T follicular helper cell (primary cell): Measurements from ENCODE around the gene RBFOX2.
"Not testable (repeated sequence)": the region's sequence is repeated elsewhere in the genome, so short reads cannot be mapped to it uniquely, and the experiment has no call there.

Experiments used
- DNase-seq: peaks from one replicate; pipeline ENCODE4 v3.0.0-alpha.2; 2020; ENCODE audit warnings: low read depth
- total RNA-seq, 2 experiments: gene quantifications; one replicate each; lab custom pipeline; 2026; lab: John Stamatoyannopoulos, UW

RBFOX2 gene
- total RNA-seq = 6.5 to 10.3 reads per million in 2 experiments

DNA sequence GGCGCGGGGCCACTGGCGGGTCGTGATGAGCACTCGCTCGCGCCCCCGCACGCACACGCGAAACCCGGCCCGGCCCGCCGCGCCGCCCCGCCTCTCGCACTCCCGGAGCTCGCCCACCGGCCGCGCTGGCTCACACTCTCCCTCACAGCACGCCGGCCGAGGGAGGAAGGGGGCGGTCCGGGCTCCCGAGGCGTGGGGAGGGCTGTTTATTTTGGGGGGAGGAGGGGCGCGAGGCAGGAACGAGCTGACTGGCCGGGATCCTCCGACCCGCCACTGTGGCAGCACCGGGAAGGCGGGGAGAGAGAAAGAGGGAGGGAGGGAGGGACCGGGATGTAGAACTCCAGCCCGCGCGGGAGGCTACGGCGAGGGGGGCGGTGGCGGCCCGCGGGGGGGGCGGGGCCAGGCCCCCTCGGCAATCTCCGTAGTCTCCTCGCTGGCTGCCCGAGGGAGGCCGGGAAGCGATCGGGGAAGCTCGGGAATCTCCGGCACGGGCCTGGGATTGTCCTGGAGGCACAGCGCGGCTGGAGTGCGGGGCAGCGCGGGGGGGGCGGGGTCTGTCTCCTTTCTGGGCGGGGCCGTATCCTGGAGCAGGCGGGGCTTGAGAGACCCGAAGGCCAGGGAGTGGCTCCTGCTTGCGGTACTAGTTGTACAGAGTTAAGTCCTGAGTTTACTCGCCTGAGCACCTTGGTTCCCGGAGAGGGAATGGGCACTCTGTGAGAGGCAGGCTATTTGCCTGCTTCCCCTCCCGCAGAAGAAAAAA is at the start of gene RBFOX2:
TSS of gene RBFOX2 (minus strand) at position 179 of the 760 bp plus-strand sequence. CDS start 399 bp downstream, outside the sequence.
- peak; percentile 45 for DNase-seq

- DNase-seq = no peak
Observed at GRCh38 chr22:36077271-36077670, 48.6 kb upstream of the RBFOX2 start.

DNA sequence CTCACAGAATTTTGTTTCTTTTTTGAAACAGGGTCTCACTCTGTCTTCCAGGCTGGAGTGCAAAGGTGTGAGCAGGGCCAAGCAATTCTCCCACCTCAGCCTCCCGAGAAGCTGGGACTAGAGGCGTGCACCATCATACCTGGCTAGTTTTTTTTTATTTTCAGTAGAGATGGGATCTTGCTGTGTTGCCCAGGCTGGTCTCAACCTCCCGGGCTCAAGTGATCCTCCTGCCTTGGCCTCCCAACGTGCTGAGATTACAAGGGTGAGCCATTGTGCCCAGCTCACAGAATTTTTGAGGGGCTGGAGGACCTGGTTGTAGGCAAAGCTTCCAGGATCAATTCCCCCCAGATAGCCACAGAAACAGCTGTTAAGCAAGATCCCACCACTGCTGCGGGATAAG is 47.1 kb upstream of the RBFOX2 start:
- DNase-seq = no peak

DNA sequence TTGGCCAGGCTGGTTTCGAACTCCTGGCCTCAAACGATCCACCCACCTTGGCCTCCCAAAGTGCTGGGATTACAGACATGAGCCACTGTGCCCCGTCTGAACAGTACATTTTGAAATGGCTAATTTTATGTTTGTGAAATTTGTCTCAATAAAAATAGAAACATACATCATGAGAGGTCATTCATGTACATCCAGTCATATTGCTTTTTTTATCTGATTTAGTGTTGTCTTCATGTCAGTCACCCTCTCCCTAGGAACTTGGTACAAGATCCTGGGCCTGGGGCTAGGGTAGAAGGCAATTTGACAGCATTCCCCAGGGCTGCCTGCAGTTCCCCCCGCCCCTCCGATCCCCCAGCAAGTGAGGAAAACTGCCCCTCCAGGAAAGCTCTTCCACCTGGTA is 46.6 kb upstream of the RBFOX2 start:
- DNase-seq = no peak

- DNase-seq = no peak
Observed at GRCh38 chr22:36073476-36073875, 44.9 kb upstream of the RBFOX2 start.

GRCh38 chr22:36070645-36071044 is 42.0 kb upstream of the RBFOX2 start:
- DNase-seq = not testable (repeated sequence)

DNA sequence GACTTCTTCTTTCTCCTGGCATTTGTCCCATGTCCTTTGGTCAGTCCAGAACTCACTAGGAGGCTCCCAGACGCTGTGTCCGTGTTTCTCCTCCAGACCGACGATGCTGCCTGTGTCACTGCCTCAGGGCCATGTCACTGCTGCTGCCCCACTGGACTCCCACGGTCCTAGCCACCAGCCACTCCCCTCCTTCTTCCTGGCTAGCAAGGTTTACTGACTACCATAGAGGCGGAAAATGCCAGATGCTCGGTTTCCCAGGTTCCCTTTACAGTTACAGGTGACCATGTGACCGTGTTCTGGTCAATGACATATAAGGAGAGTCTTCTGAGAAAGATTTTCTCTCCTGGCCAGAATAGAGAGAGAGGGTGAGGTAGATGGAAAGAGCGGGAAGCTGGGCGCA is 40.7 kb upstream of the RBFOX2 start:
- no peak for DNase-seq

- DNase-seq = no peak
Observed at GRCh38 chr22:36068776-36069344, 40.2 kb upstream of the RBFOX2 start.

GRCh38 chr22:36067235-36067558 is 38.6 kb upstream of the RBFOX2 start:
- no peak for DNase-seq

GRCh38 chr22:36065775-36066544 is 37.3 kb upstream of the RBFOX2 start:
- DNase-seq = peak; percentile 34

DNA sequence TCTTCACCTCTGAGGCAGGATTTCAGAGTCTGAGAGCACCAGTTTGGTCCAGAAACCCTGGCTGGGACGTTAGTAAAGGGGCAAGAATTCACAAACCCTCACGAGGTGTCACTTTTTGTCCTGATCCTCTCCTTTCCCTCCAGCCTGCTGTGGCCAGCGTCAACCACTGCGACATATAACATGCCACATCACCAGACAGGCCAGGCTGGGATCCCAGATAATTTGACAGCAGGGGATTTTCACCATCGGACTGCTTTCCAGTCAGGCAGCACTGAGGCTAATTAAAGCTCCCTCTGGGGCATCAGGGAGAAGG is 36.8 kb upstream of the RBFOX2 start:
- no peak for DNase-seq

DNA sequence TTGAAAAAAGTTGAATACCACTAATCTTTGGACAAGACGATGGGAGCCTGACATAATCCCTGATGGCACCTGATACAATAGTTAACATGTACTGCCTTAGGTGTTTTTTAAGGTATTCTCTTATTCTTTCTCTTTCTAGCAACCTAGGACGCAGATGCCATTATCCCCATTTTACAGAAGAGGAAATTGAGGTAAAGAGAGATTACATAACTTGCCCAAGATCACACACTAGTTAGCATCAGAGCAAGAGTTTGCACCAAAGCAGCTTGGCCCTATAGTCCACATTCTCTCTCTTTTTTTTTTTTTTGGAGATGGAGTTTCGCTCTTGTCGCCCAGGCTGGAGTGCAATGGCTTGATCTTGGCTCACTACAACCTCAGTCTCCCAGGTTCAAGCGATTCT is 35.7 kb upstream of the RBFOX2 start:
- DNase-seq = no peak

- DNase-seq = no peak
Observed at GRCh38 chr22:36056980-36057379, 28.4 kb upstream of the RBFOX2 start.

DNA sequence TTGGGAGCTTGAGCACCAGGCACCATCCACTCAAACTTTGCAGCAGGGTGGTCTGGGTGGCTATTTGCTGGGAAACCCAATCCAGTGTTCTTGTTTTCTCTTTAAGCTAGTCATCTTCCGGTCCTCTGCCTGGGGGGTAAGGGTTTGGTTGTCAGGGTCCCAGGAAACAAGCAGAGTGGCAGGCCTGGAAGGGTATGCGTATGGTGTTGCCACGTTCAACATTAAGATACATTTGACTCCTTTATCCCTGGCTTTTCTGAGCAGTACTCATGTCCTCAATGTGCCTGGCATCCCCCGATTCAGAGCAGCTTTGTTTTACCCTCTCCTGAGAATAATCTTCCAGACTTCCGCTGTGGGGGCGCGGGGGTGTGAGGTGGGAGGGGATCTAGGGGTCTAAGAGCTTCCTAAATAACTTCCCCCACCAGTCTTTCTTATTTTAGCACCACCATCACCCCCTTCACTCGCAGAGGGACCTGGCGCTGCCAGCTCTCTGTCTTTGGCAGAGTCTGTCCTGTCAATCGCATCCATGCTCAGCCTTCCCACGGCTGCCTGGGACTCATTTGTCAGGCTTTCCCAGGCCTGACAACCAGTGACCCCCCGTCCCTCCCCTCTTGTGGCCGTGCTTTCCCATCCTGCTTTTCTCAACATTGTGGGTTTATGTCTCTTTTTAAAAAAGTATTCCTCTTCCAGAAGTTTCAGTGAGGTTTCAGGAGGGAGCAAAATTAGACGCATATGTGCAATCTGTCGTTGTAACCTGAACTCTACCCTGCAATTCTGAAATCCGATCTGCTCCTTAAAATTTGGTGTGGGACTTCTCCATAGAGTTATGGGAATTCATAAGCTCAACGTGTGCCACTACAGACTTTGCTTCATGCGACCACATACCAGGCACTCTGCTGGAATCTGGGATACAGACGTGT is 27.0 kb upstream of the RBFOX2 start:
- DNase-seq = no peak

GRCh38 chr22:36054446-36054845 is 25.8 kb upstream of the RBFOX2 start:
- not testable (repeated sequence) for DNase-seq

GRCh38 chr22:36053242-36054147 is 24.9 kb upstream of the RBFOX2 start:
- no peak for DNase-seq

- DNase-seq = no peak
Observed at GRCh38 chr22:36052505-36052941, 23.9 kb upstream of the RBFOX2 start.

- no peak for DNase-seq
Observed at GRCh38 chr22:36049678-36049997, 21.0 kb upstream of the RBFOX2 start.

DNA sequence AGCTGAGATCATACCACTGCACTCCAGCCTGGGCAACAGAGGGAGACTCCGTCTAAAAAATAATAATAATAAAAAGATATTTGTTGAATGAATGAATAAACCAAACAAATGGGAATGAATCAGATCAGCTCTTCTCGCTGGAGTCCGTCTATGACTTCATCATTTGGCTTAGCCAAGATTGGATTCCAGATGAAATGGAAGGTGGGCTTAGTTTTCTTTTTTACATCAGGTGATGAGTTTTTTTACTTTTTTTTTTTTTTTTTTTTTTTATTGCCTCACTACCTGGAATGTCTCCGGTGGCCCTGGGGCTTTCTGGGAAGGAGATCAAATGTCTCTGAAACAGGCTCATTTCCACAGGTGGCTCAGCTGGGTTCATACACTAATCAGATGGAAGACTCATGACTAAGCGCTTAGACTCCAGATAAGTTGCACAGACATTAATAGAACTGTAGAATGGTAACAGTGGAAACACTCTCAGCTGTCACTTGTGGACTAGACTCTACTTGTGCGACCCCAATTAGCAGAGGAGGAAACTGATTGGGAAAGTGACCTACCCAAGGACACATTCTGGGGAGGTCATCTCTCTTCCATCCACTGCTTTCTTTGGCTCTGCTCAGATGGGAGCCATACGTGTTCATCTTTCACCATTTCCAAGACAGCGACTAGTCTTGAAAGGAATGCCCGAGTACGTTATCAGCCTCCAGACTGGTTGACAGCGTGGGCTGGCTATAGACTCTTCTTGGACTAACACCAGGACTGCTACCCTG is 20.5 kb upstream of the RBFOX2 start:
- DNase-seq = no peak

- DNase-seq = not testable (repeated sequence)
Observed at GRCh38 chr22:36044517-36044916, 15.9 kb upstream of the RBFOX2 start.
